ENCODE data around the gene RPL28. TPM values are rescaled to one million over a fixed set of nuclear protein-coding genes. Genes with fewer than 3 reads are reported as not detected.
"Not testable (repeated sequence)": the region's sequence is repeated elsewhere in the genome, so short reads cannot be mapped to it uniquely, and the experiment has no call there.

RPL28 gene
- polyA plus RNA-seq, 5 donors = 947 to 1,993 (median 1,238) TPM

GRCh38 chr19:55446060-55446459, 60.3 kb downstream of the RPL28 start:
- no peak for DNase-seq

GRCh38 chr19:55447421-55448174, 61.9 kb downstream of the RPL28 start:
- no peak for DNase-seq

GRCh38 chr19:55448175-55448490, 62.4 kb downstream of the RPL28 start:
- DNase-seq = not testable (repeated sequence)

- no peak for DNase-seq
These were observed 63.7 kb downstream of the RPL28 start for GRCh38 chr19:55449469-55449868.

GRCh38 chr19:55451163-55451964, 65.6 kb downstream of the RPL28 start:
- no peak for DNase-seq

GRCh38 chr19:55451965-55452748, 66.4 kb downstream of the RPL28 start:
- no peak for DNase-seq

Other genes with a start within 250 kb of the RPL28 start
- 10 to 100 TPM in 1 of 5 donors, 1 to 10 TPM in 3, under 1 TPM in 1; 0.91 to 27.5 (median 2.1) TPM for gene TNNT1, start 236.7 kb upstream of the RPL28 start, polyA plus RNA-seq (ENCODE audit: insufficient read depth in 1 of 5, insufficient read length in 5 of 5, low replicate concordance in 1 of 5)
- gene TNNI3, start 228.2 kb upstream of the RPL28 start, polyA plus RNA-seq (ENCODE audit: insufficient read depth in 1 of 5, insufficient read length in 5 of 5, low replicate concordance in 1 of 5) = 1 to 10 TPM in 1 of 5 donors, under 1 TPM in 4; 0.39 to 1.9 (median 0.73) TPM
- 1 to 10 TPM; 1.4 to 8.6 (median 5.1) TPM for gene DNAAF3, start 219.3 kb upstream of the RPL28 start, polyA plus RNA-seq (ENCODE audit: insufficient read depth in 1 of 5, insufficient read length in 5 of 5, low replicate concordance in 1 of 5)
- 1 to 10 TPM in 3 of 5 donors, under 1 TPM in 2; 0.50 to 1.2 (median 1.1) TPM for gene SYT5, start 205.6 kb upstream of the RPL28 start, polyA plus RNA-seq (ENCODE audit: insufficient read depth in 1 of 5, insufficient read length in 5 of 5, low replicate concordance in 1 of 5)
- under 1 TPM; 0.15 to 0.30 (median 0.27) TPM for gene PTPRH, start 176.4 kb upstream of the RPL28 start, polyA plus RNA-seq (ENCODE audit: insufficient read depth in 1 of 5, insufficient read length in 5 of 5, low replicate concordance in 1 of 5)
- 1 to 10 TPM; 2.1 to 5.0 (median 3.4) TPM for gene TMEM86B, start 157.2 kb upstream of the RPL28 start, polyA plus RNA-seq (ENCODE audit: insufficient read depth in 1 of 5, insufficient read length in 5 of 5, low replicate concordance in 1 of 5)
- 10 to 100 TPM; 28.8 to 46.0 (median 35.3) TPM for gene PPP6R1, start 126.9 kb upstream of the RPL28 start, polyA plus RNA-seq (ENCODE audit: insufficient read depth in 1 of 5, insufficient read length in 5 of 5, low replicate concordance in 1 of 5)
- 10 to 100 TPM; 20.9 to 50.7 (median 28.5) TPM for gene HSPBP1, start 105.8 kb upstream of the RPL28 start, polyA plus RNA-seq (ENCODE audit: insufficient read depth in 1 of 5, insufficient read length in 5 of 5, low replicate concordance in 1 of 5)
- 10 to 100 TPM; 10.2 to 20.8 (median 15.7) TPM for gene BRSK1, start 101.9 kb upstream of the RPL28 start, polyA plus RNA-seq (ENCODE audit: insufficient read depth in 1 of 5, insufficient read length in 5 of 5, low replicate concordance in 1 of 5)
- under 1 TPM; 0.56 to 0.83 (median 0.64) TPM for gene TMEM150B, start 60.6 kb upstream of the RPL28 start, polyA plus RNA-seq (ENCODE audit: insufficient read depth in 1 of 5, insufficient read length in 5 of 5, low replicate concordance in 1 of 5)
- gene KMT5C, start 46.1 kb upstream of the RPL28 start, polyA plus RNA-seq (ENCODE audit: insufficient read depth in 1 of 5, insufficient read length in 5 of 5, low replicate concordance in 1 of 5) = 10 to 100 TPM; 16.0 to 30.0 (median 22.8) TPM
- gene COX6B2, start 31.2 kb upstream of the RPL28 start, polyA plus RNA-seq (ENCODE audit: insufficient read depth in 1 of 5, insufficient read length in 5 of 5, low replicate concordance in 1 of 5) = 1 to 10 TPM in 1 of 5 donors, under 1 TPM in 4; 0.14 to 1.4 (median 0.35) TPM
- under 1 TPM in 2 of 5 donors, not detected in 3; 0.04 to 0.06 TPM for gene GARIN5B, start 22.7 kb upstream of the RPL28 start, polyA plus RNA-seq (ENCODE audit: insufficient read depth in 1 of 5, insufficient read length in 5 of 5, low replicate concordance in 1 of 5)
- under 1 TPM; 0.26 to 0.76 (median 0.49) TPM for gene IL11, start 15.5 kb upstream of the RPL28 start, polyA plus RNA-seq (ENCODE audit: insufficient read depth in 1 of 5, insufficient read length in 5 of 5, low replicate concordance in 1 of 5)
- gene TMEM190, start 9.1 kb upstream of the RPL28 start, polyA plus RNA-seq (ENCODE audit: insufficient read depth in 1 of 5, insufficient read length in 5 of 5, low replicate concordance in 1 of 5) = 10 to 100 TPM in 2 of 5 donors, 1 to 10 TPM in 2, under 1 TPM in 1; 0.93 to 13.6 (median 6.6) TPM
- 1 to 10 TPM in 2 of 5 donors, under 1 TPM in 3; 0.23 to 2.3 (median 0.77) TPM for gene TMEM238, start 1.6 kb upstream of the RPL28 start, polyA plus RNA-seq (ENCODE audit: insufficient read depth in 1 of 5, insufficient read length in 5 of 5, low replicate concordance in 1 of 5)
- 10 to 100 TPM; 32.8 to 53.3 (median 35.3) TPM for gene UBE2S, start 21.9 kb downstream of the RPL28 start, polyA plus RNA-seq (ENCODE audit: insufficient read depth in 1 of 5, insufficient read length in 5 of 5, low replicate concordance in 1 of 5)
- under 1 TPM; 0.16 to 0.23 (median 0.18) TPM for gene SHISA7, start 57.4 kb downstream of the RPL28 start, polyA plus RNA-seq (ENCODE audit: insufficient read depth in 1 of 5, insufficient read length in 5 of 5, low replicate concordance in 1 of 5)
- 10 to 100 TPM; 21.5 to 53.9 (median 25.7) TPM for gene ISOC2, start 75.7 kb downstream of the RPL28 start, polyA plus RNA-seq (ENCODE audit: insufficient read depth in 1 of 5, insufficient read length in 5 of 5, low replicate concordance in 1 of 5)
- gene C19orf85, start 78.8 kb downstream of the RPL28 start, polyA plus RNA-seq (ENCODE audit: insufficient read depth in 1 of 5, insufficient read length in 5 of 5, low replicate concordance in 1 of 5) = not detected
- 1 to 10 TPM; 2.0 to 7.0 (median 2.2) TPM for gene ZNF628, start 90.7 kb downstream of the RPL28 start, polyA plus RNA-seq (ENCODE audit: insufficient read depth in 1 of 5, insufficient read length in 5 of 5, low replicate concordance in 1 of 5)
- 10 to 100 TPM; 28.6 to 60.8 (median 42.3) TPM for gene NAT14, start 99.3 kb downstream of the RPL28 start, polyA plus RNA-seq (ENCODE audit: insufficient read depth in 1 of 5, insufficient read length in 5 of 5, low replicate concordance in 1 of 5)
- gene SSC5D, start 102.5 kb downstream of the RPL28 start, polyA plus RNA-seq (ENCODE audit: insufficient read depth in 1 of 5, insufficient read length in 5 of 5, low replicate concordance in 1 of 5) = 10 to 100 TPM in 1 of 5 donors, 1 to 10 TPM in 4; 3.1 to 15.6 (median 8.8) TPM
- under 1 TPM in 1 of 5 donors, not detected in 4; 0.41 TPM for gene SBK2, start 151.2 kb downstream of the RPL28 start, polyA plus RNA-seq (ENCODE audit: insufficient read depth in 1 of 5, insufficient read length in 5 of 5, low replicate concordance in 1 of 5)
- gene SBK3, start 159.6 kb downstream of the RPL28 start, polyA plus RNA-seq (ENCODE audit: insufficient read depth in 1 of 5, insufficient read length in 5 of 5, low replicate concordance in 1 of 5) = 1 to 10 TPM in 1 of 5 donors, under 1 TPM in 4; 0.55 to 1.2 (median 0.73) TPM
- gene ZNF579, start 194.9 kb downstream of the RPL28 start, polyA plus RNA-seq (ENCODE audit: insufficient read depth in 1 of 5, insufficient read length in 5 of 5, low replicate concordance in 1 of 5) = 10 to 100 TPM in 4 of 5 donors, 1 to 10 TPM in 1; 10.0 to 20.2 (median 13.7) TPM
- gene FIZ1, start 213.6 kb downstream of the RPL28 start, polyA plus RNA-seq (ENCODE audit: insufficient read depth in 1 of 5, insufficient read length in 5 of 5, low replicate concordance in 1 of 5) = 10 to 100 TPM; 16.3 to 24.9 (median 19.1) TPM
- gene ZNF524, start 214.4 kb downstream of the RPL28 start, polyA plus RNA-seq (ENCODE audit: insufficient read depth in 1 of 5, insufficient read length in 5 of 5, low replicate concordance in 1 of 5) = 10 to 100 TPM in 1 of 5 donors, 1 to 10 TPM in 4; 6.0 to 11.8 (median 6.1) TPM
- 10 to 100 TPM in 1 of 5 donors, 1 to 10 TPM in 4; 5.3 to 15.5 (median 7.9) TPM for gene ZNF865, start 219.7 kb downstream of the RPL28 start, polyA plus RNA-seq (ENCODE audit: insufficient read depth in 1 of 5, insufficient read length in 5 of 5, low replicate concordance in 1 of 5)
- 10 to 100 TPM in 1 of 5 donors, 1 to 10 TPM in 4; 7.8 to 11.6 (median 8.8) TPM for gene ZNF784, start 238.6 kb downstream of the RPL28 start, polyA plus RNA-seq (ENCODE audit: insufficient read depth in 1 of 5, insufficient read length in 5 of 5, low replicate concordance in 1 of 5)

Data from right lung (tissue), 5 donors.